HT-29 (cell line): Measurements from ENCODE around the gene PBRM1. TPM values are rescaled to one million over a fixed set of nuclear protein-coding genes. Genes with fewer than 3 reads are reported as not detected.
A peak's percentile ranks its signal among the peaks of the same experiment; 100 is the strongest.

Source experiments
- DNase-seq: peaks from one replicate; pipeline ENCODE4 v3.0.0-alpha.2; 2015; ENCODE audit warnings: low spot score
- total RNA-seq: library from RNA; depleted of rRNA; stranded (reverse); fragments of >200 nt; shearing (Covaris generic); gene quantifications from 2 replicates; pipeline ENCODE4 v1.2.3, GENCODE V29; 2014; rRNA removed

The PBRM1 gene
- total RNA-seq, result 25.4 and 27.6 TPM in 2 replicates

- peak; percentile 89 for DNase-seq
Measured at GRCh38 chr3:52685709-52686691, at the start of gene PBRM1, which contains the start of gene GNL3. Gene PBRM1 (minus strand): TSS chr3:52685913. Gene GNL3 (plus strand): TSS chr3:52686032. CDS start chr3:52686093, 61 bp downstream.

DNA sequence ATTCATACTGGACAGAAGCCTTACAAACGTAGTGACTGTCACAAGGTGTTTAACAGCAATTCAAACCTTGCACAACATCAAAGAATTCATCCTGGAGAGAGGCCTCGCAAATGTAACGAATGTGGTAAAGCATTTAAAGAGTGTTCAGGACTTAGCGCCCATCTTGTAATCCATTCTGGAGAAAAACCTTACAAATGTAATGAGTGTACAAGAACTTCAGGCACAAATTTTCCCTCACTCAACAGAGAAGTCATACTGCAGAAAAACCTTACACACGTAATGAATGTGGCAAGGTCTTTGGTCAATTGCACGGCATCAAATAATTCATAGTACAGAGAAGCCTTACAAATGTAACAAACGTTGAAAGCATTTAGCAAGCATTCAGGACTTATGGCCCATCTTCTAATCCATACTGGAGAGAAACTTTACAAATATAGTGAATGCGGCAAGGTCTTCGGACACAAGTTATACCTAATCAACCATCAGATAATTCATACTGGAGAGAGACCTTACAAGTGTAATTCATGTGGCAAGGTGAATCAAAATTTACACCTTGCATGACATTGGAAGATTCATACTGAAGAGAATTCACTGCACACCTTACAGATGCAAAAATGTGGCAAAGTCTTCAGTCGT is 47.7 kb upstream of the PBRM1 start:
- no peak for DNase-seq

GRCh38 chr3:52731590-52731989 is 45.9 kb upstream of the PBRM1 start:
- DNase-seq, result no peak

GRCh38 chr3:52730681-52731080 is 45.0 kb upstream of the PBRM1 start:
- DNase-seq, result no peak

DNA sequence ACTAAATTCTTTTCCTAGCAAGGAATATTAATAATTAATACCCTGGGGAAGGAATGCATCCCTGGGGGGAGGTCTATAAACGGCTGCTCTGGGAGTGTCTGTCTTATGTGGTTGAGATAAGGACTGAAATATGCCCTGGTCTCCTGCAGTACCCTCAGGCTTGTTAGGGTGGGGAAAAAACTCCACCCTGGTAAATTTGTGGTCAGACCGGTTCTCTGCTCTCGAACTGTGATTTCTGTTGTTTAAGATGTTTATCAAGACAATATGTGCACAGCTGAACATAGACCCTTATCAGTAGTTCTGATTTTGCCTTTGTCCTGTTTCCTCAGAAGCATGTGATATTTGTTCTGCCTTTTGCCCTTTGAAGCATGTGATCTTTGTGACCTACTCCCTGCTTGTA is 43.0 kb upstream of the PBRM1 start:
- peak; percentile 7 for DNase-seq

DNA sequence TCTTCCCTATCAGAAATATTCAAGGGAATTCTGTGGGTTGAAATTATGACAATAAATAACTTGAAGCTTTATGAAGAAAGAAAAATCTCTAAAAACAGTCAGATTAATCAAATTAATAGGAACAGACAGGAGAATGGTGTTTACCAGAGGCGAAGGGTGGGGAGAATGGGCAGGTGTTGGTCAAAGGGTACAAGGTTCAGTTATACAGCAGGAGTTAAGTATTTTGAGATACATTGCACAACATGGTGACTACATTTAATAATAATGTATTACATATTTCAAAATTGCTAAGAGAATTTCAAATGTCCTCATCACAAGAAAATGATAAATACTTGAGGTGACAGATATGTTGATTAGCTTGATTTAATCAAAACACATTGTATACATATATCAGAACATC is 38.8 kb upstream of the PBRM1 start:
- peak; percentile 3 for DNase-seq

GRCh38 chr3:52723935-52724334 is 38.2 kb upstream of the PBRM1 start:
- DNase-seq, result no peak

GRCh38 chr3:52722491-52722890 is 36.8 kb upstream of the PBRM1 start:
- no peak for DNase-seq

DNA sequence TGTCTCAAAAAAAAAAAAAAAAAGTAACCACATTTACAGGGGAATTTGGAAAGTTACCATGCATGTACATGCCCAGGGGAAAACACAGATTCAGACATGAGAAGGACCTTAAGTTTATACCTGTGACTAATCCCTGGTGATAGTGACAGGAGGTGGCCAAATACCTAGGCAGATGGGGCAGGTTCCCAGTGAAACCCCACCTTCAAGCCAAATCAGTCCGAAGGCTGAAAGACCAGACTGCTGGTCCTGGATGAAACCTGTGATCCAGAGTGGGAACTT is 36.0 kb upstream of the PBRM1 start:
- no peak for DNase-seq

DNA sequence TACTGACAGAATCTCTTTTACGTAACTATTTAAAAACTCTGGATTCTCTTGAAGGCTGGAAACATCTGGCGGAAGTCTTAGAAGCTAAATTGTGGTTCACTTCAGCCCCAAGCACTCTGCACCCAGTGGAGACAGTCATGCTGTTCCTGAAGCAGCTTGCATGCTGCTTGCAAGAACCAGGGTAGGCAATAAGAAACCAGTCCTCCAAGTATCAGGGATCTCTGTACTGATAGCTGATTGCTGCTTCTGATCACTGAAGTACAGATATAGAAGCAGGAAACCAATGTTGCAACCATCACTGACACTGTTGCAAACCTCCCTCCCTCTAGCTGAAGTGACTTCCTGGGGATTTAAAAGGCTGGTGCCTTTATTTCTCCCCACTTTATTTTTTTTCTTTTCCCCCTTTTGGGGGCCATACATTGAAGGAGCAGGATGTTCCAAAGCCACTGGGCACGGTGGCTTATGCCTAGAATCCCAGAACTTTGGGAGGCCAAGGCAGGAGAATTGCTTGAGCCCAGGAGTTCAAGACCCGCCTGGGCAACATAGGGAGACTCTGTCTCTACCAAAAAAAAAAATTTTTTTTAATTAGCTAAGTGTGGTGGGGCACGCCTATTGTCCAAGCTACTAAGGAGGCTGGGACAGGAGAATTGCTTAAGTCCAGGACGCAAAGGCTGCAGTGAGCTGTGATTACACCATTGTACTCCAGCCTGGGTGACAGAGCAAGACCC is 35.5 kb upstream of the PBRM1 start:
- no peak for DNase-seq

DNA sequence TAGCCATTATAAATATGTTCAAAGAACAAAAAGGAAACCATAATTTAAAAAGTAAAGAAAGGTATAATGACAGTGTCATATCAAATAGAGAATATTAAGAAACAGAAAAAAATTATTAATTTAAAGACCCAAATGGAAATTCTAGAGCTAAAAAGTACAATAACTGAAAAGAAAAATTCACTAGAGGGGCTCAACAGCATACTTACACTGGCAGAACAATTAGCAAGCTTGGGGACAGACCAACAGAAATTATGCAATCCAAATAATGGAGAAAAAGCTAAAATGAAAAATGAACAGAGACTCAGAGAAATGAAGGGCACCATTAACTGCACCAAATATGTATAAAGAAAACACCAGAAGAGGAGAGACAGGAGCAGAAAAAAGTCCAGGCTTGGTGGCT is 33.9 kb upstream of the PBRM1 start:
- DNase-seq, result no peak

- DNase-seq, result no peak
Measured at GRCh38 chr3:52715714-52716305, 30.1 kb upstream of the PBRM1 start.

- no peak for DNase-seq
Measured at GRCh38 chr3:52714335-52715302, 28.9 kb upstream of the PBRM1 start.

DNA sequence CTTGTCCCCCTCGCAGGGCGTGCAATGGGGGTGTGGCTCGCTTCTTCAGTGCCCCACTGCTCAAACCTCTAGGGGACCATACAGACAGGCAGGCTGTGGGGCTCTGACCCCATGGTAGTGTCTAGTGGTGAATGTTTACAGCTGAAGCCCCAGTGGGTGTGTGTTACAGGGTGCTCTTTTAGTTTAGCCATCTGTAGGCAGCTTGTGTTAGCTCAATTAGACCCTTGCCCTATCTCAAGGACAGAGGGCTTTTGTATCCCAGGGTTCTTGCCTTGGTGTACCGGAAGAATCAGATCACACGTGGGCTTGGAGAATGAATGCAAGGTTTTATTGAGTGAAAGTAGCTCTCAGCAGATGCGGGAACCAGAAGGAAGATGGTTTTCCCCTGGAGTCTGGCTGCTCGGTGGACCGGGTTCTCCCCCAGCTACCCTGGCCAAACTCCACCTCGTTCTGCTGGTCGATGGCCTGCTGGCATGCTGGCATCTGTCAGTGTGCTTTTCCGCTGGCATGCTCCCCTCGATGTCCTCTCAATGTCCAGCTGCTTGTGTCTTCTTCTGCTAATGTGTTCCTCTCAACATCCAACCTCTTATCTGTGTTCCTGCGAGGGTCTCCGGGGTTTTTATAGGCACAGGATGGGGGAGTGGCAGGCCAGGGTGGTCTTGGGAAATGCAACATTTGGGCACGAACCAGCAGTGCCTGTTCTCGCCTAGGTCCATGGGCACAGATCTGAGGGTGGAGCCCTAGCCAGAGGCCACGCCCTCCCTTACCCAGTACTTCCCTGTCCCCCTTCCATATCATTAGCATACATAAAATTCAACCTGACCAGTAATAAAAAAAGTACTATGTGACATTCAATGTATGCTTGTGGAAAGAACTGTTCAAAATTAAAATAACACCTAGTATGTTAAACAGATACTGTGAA is 26.8 kb upstream of the PBRM1 start:
- DNase-seq, result no peak

GRCh38 chr3:52710512-52710911 is 24.8 kb upstream of the PBRM1 start:
- DNase-seq, result no peak

DNA sequence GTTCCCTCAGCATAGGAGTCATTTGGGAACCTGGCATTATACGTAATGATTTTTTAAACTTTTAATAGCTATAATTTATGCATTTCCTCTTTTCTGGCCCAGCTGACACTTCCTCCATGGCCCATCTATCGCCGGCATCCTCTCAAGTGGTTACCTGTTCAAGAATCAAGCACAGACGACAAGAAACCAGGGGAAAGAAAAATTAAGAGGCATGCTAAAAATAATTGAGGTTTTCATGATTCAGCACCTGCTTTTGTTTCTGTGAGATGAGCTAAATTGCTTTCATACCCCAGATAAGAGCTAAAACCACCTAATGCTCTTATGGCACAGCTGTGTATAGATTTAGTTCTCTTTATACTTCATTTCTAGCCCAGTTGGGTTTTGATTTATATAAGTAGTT is 21.9 kb upstream of the PBRM1 start:
- DNase-seq, result no peak

DNA sequence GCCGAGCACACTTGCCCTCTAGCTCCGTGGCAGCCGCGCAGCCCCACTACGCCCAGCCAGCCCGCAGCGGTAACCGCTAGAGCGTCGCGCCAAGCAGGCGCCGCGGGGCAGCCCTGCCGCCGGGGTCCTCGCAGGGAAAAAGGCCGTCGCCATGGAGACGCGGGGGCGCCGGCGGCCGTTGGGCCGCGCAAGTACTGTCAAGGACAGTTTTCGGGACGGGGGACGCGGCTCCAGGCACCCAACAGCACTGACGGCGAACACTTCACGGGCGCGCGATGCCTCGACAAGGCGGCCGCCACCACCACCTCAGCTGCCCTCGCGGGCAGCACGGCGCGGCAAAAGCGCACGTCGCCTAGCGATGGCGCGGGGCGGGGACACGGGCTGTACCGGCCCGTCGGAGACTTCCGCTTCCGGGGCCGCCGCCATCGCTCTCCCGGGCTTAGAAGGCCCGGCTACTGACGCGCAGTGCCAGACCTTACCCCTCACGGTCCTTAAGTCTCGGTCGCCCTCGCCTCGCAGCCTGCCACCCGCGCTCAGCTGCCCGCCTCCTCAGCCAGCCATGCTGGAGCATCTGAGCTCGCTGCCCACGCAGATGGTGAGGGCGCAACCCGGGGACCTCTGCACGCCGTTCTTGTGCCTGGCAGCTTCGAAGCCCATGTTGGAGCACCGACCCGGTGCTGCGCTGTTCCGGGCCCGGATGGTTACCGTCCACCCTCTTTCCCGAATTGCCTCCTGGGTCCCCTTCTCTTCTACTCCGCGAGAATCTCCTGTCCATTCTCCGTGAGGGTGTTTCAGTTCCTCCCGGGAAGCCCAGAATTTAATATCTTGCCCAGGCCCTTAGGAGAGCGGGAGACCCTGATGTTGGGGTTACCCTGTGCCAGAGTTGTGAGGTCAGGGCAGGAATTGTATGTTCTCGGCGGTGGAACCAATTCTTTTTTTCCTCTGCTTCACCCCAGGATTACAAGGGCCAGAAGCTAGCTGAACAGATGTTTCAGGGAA is 20.3 kb upstream of the PBRM1 start, which contains the start of the genes GLT8D1 and SPCS1:
TSS of gene GLT8D1 (minus strand) at position 104 of the 999 bp plus-strand sequence. CDS start 5,331 bp downstream, outside the sequence.
TSS of gene SPCS1 (plus strand) at position 419 of the 999 bp plus-strand sequence. CDS start at position 560, 141 bp downstream.
- peak; percentile 82 for DNase-seq

- no peak for DNase-seq
Measured at GRCh38 chr3:52705438-52705687, 19.6 kb upstream of the PBRM1 start.
